Peyer's patch (tissue), 4 donors: ENCODE measurements around the gene ARNT2.

Experiments
- CTCF ChIP-seq, 6 experiments: fragments of 450-650 bp in 4 of 6; fragments of 200-600 bp in 2 of 6; sonication (generic) in 1 of 6; IDR thresholded peaks; one replicate each; pipeline ENCODE4 v1.5.1; 2017 to 2019; ENCODE audit warnings: antibody characterized with exemption in 6 of 6, mild to moderate bottlenecking in 3 of 6, moderate library complexity in 1 of 6
- POLR2A ChIP-seq, 2 donors: fragments of 450-650 bp; IDR thresholded peaks; one replicate each; pipeline ENCODE4 v1.5.1; 2017; ENCODE audit warnings: antibody characterized with exemption in 2 of 2, mild to moderate bottlenecking in 2 of 2, moderate library complexity in 2 of 2

DNA sequence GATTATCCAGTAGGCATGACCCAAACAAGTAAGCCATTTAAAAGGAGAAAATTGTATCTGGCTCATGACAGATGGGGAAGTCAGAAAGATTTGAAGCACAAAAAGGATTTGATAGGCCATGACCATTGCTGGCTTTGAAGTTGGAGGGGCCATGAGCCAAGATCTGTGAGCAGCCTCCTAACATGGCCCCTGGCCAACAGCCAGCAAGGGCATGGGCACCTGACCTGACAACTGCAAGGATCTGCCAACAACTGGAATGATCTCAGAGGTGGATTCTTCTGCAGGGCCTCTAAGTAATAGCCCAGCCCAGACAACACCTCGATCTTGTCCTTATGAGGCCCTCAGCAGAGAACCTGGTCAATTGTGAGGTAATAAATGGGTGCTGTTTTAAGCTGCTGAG is 93.0 kb downstream of the ARNT2 start:
- TF ChIP-seq CTCF (IDR thresholded peaks at IDR 0.05) = no peak
- TF ChIP-seq POLR2A (IDR thresholded peaks at IDR 0.05) = no peak
